Esophagus (tissue), 2 donors: ENCODE measurements around the gene PHTF2. TPM values are rescaled to one million over a fixed set of nuclear protein-coding genes. Genes with fewer than 3 reads are reported as not detected.

Source experiments
- H3K27ac ChIP-seq, 2 donors: one replicate each; pipeline ENCODE4 v1.5.1; 2013; ENCODE audit warnings: low read depth in 2 of 2, mild to moderate bottlenecking in 2 of 2, inconsistent platforms in 1 of 2, low read length in 1 of 2, moderate library complexity in 1 of 2
- H3K27me3 ChIP-seq, 2 donors: one replicate each; pipeline ENCODE4 v1.6.1; 2013; ENCODE audit warnings: low read length in 2 of 2, control low read depth in 1 of 2, mild to moderate bottlenecking in 1 of 2; ENCODE audit not compliant: insufficient read depth in 2 of 2, control insufficient read depth in 1 of 2
- H3K36me3 ChIP-seq, 2 donors: one replicate each; pipeline ENCODE4 v1.6.1; 2013; ENCODE audit warnings: low read length in 1 of 2; ENCODE audit not compliant: control insufficient read depth in 2 of 2, insufficient read depth in 2 of 2
- H3K4me1 ChIP-seq, 2 donors: one replicate each; pipeline ENCODE4 v1.6.1; 2013; ENCODE audit warnings: low read length in 1 of 2; ENCODE audit not compliant: control insufficient read depth in 2 of 2, insufficient read depth in 2 of 2
- H3K4me3 ChIP-seq, 2 donors: one replicate each; pipeline ENCODE4 v1.5.1; 2013; ENCODE audit warnings: low read length in 2 of 2, mild to moderate bottlenecking in 2 of 2, low read depth in 1 of 2, moderate library complexity in 1 of 2
- H3K9me3 ChIP-seq, 2 donors: one replicate each; pipeline ENCODE4 v1.6.1; 2013; ENCODE audit warnings: mild to moderate bottlenecking in 2 of 2, low read depth in 1 of 2, low read length in 1 of 2, moderate library complexity in 1 of 2; ENCODE audit not compliant: control insufficient read depth in 2 of 2, insufficient read depth in 1 of 2
- WGBS, 2 donors: extraction: QIAGEN DNeasy Blood & Tissue Kit; methylation state at CpG; one replicate each; pipeline ENCODE4 v1.1.7; 2013; 5-methylcytosine and 5-hydroxymethylcytosine counted together
- polyA plus RNA-seq, 2 donors: library from polyadenylated mRNA; stranded (reverse); fragments of 200-250 nt; gene quantifications; one replicate each; pipeline ENCODE4 v1.2.3, GENCODE V29; 2013
- donor health status: healthy with polysubstance abuse.
- donor health status: Bipolar disorder and iron deficiency.

Gene PHTF2
- polyA plus RNA-seq, 2 donors: 3.8 to 6.1 TPM

- Histone ChIP-seq H3K9me3 (no peaks in the 10 kb centered on the region), H3K27ac (no peak overlapping the region), H3K27me3 (no peaks in the 10 kb centered on the region), H3K4me1 (no peaks in the 10 kb centered on the region), H3K36me3 (peaks cover 0 to 3% of the 10 kb centered on the region in 2 donors), H3K4me3 (no peak overlapping the region)
- 80% methylated on average over 2 of the region's 2 CpGs for WGBS, 2 donors
Observed at GRCh38 chr7:77788327-77788902, 10.2 kb upstream of the PHTF2 start.

- H3K27ac ChIP-seq: no peak overlapping the region
- no peaks in the 10 kb centered on the region for H3K4me1 ChIP-seq
- no peaks in the 10 kb centered on the region for H3K36me3 ChIP-seq
- 62 to 65% methylated on average over 6 of the region's 6 CpGs for WGBS, 2 donors
- H3K9me3 ChIP-seq: no peaks in the 10 kb centered on the region
- no peak overlapping the region for H3K4me3 ChIP-seq
- H3K27me3 ChIP-seq: no peaks in the 10 kb centered on the region
Observed at GRCh38 chr7:77791336-77791735, 7.2 kb upstream of the PHTF2 start.

GRCh38 chr7:77791956-77792355 lies 6.6 kb upstream of the PHTF2 start:
- H3K36me3 ChIP-seq: no peaks in the 10 kb centered on the region
- H3K4me1 ChIP-seq: no peaks in the 10 kb centered on the region
- no peaks in the 10 kb centered on the region for H3K9me3 ChIP-seq
- no peak overlapping the region for H3K4me3 ChIP-seq
- H3K27me3 ChIP-seq: no peaks in the 10 kb centered on the region
- 83 to 99% methylated on average over 2 of the region's 2 CpGs for WGBS, 2 donors
- no peak overlapping the region for H3K27ac ChIP-seq

GRCh38 chr7:77794000-77794399 lies 4.6 kb upstream of the PHTF2 start:
- H3K36me3 ChIP-seq: no peaks in the 10 kb centered on the region
- H3K27ac ChIP-seq: no peak overlapping the region
- no peaks in the 10 kb centered on the region for H3K27me3 ChIP-seq
- 94 to 96% methylated on average over 4 of the region's 4 CpGs for WGBS, 2 donors
- no peaks in the 10 kb centered on the region for H3K4me1 ChIP-seq
- H3K4me3 ChIP-seq: no peak overlapping the region
- H3K9me3 ChIP-seq: no peaks in the 10 kb centered on the region

- no peak overlapping the region for H3K27ac ChIP-seq
- H3K4me3 ChIP-seq: no peak overlapping the region
- H3K9me3 ChIP-seq: no peaks in the 10 kb centered on the region
- no peaks in the 10 kb centered on the region for H3K4me1 ChIP-seq
- 85 to 86% methylated on average over 3 of the region's 3 CpGs for WGBS, 2 donors
- no peaks in the 10 kb centered on the region for H3K27me3 ChIP-seq
- H3K36me3 ChIP-seq: no peaks in the 10 kb centered on the region
Observed at GRCh38 chr7:77796109-77796508, 2.5 kb upstream of the PHTF2 start.

- no peaks in the 10 kb centered on the region for H3K4me1 ChIP-seq
- H3K4me3 ChIP-seq: peak overlapping the region; percentile 88 to 97
- H3K9me3 ChIP-seq: no peaks in the 10 kb centered on the region
- 30 to 31% methylated on average over 5 of the region's 5 CpGs for WGBS, 2 donors
- no peaks in the 10 kb centered on the region for H3K27me3 ChIP-seq
- no peaks in the 10 kb centered on the region for H3K36me3 ChIP-seq
- no peak overlapping the region for H3K27ac ChIP-seq
Observed at GRCh38 chr7:77796960-77797359, 1.6 kb upstream of the PHTF2 start.

GRCh38 chr7:77797734-77798393 lies 709 bp upstream of the PHTF2 start:
- Histone ChIP-seq H3K27ac (peak overlapping the region; percentile 82 to 94), H3K9me3 (no peaks in the 10 kb centered on the region), H3K4me3 (peak overlapping the region; percentile 88 to 97), H3K4me1 (no peaks in the 10 kb centered on the region), H3K27me3 (no peaks in the 10 kb centered on the region), H3K36me3 (no peaks in the 10 kb centered on the region)
- 0% methylated on average over 26 to 35 of the region's 35 CpGs for WGBS, 2 donors

- no peaks in the 10 kb centered on the region for H3K9me3 ChIP-seq
- 1% methylated on average over 48 to 55 of the region's 55 CpGs for WGBS, 2 donors
- H3K4me3 ChIP-seq: peak overlapping the region; percentile 88 to 97
- no peaks in the 10 kb centered on the region for H3K4me1 ChIP-seq
- H3K27ac ChIP-seq: peak overlapping the region; percentile 94
- no peaks in the 10 kb centered on the region for H3K36me3 ChIP-seq
- no peaks in the 10 kb centered on the region for H3K27me3 ChIP-seq
Observed at GRCh38 chr7:77799078-77799964, 748 bp downstream of the PHTF2 start.

GRCh38 chr7:77800158-77800557 lies 1.6 kb downstream of the PHTF2 start:
- Histone ChIP-seq H3K4me3 (peak overlapping the region in 1 of 2 donors; percentile 97), H3K27ac (no peak overlapping the region), H3K4me1 (no peaks in the 10 kb centered on the region), H3K27me3 (no peaks in the 10 kb centered on the region), H3K9me3 (no peaks in the 10 kb centered on the region), H3K36me3 (no peaks in the 10 kb centered on the region)
- 47 to 55% methylated on average over 4 of the region's 4 CpGs for WGBS, 2 donors
